ENCODE measurements around the gene PERCC1.

The PERCC1 gene

GRCh38 chr16:1430759-1431496 is at the start of gene PERCC1:
Gene PERCC1 (plus strand): TSS chr16:1431078. CDS start chr16:1432594, 1,516 bp downstream.
- no peak for DNase-seq

- DNase-seq = peak in 18 of 56 donors; percentile 4 to 66 (median 42)
Observed at GRCh38 chr16:1381612-1382406, 49.1 kb upstream of the PERCC1 start.

- no peak for DNase-seq
Observed at GRCh38 chr16:1383556-1383955, 47.3 kb upstream of the PERCC1 start.

GRCh38 chr16:1385232-1385631 is 45.6 kb upstream of the PERCC1 start:
- DNase-seq = no peak

- DNase-seq = no peak
Observed at GRCh38 chr16:1387331-1387730, 43.5 kb upstream of the PERCC1 start.

- no peak for DNase-seq
Observed at GRCh38 chr16:1389762-1390161, 41.1 kb upstream of the PERCC1 start.

- DNase-seq = no peak
Observed at GRCh38 chr16:1390239-1390779, 40.6 kb upstream of the PERCC1 start.

GRCh38 chr16:1392826-1393225 is 38.1 kb upstream of the PERCC1 start:
- DNase-seq = no peak

- no peak for DNase-seq
Observed at GRCh38 chr16:1393613-1394176, 37.2 kb upstream of the PERCC1 start.

- DNase-seq = no peak
Observed at GRCh38 chr16:1394367-1394951, 36.4 kb upstream of the PERCC1 start.

GRCh38 chr16:1395444-1396031 is 35.3 kb upstream of the PERCC1 start:
- no peak for DNase-seq

GRCh38 chr16:1397779-1398178 is 33.1 kb upstream of the PERCC1 start:
- no peak for DNase-seq

GRCh38 chr16:1398351-1398750 is 32.5 kb upstream of the PERCC1 start:
- DNase-seq = no peak

- DNase-seq = no peak
Observed at GRCh38 chr16:1398826-1399581, 31.9 kb upstream of the PERCC1 start.

- DNase-seq = no peak
Observed at GRCh38 chr16:1401061-1401757, 29.7 kb upstream of the PERCC1 start.

- no peak for DNase-seq
Observed at GRCh38 chr16:1401758-1402154, 29.1 kb upstream of the PERCC1 start.

GRCh38 chr16:1403036-1403435 is 27.8 kb upstream of the PERCC1 start:
- DNase-seq = no peak

GRCh38 chr16:1403733-1404132 is 27.1 kb upstream of the PERCC1 start:
- DNase-seq = no peak

GRCh38 chr16:1407753-1408152 is 23.1 kb upstream of the PERCC1 start:
- DNase-seq = peak in 8 of 56 donors; percentile 12 to 39 (median 36)
